IMR-90 (cell line): Measurements from ENCODE around the gene MYH1. TPM values are rescaled to one million over a fixed set of nuclear protein-coding genes. Genes with fewer than 3 reads are reported as not detected.

ENCODE experiments used
- ATAC-seq: fragments of 200-7000 bp; cut with Tn5 transposase; 2 replicates; pipeline ENCODE4 v1.9.1; 2020; ENCODE audit warnings: low read depth, mild to moderate bottlenecking, moderate library complexity
- BruUV-seq: library from RNA; stranded (reverse); fragments of 400-500 nt; replicated peaks from 2 replicates; lab custom pipeline; 2021; lab: Mats Ljungman, UMichigan
- CTCF ChIA-PET: fragments of 300-600 bp; formaldehyde crosslinking; extraction: SDS; loops from one replicate; lab custom pipeline; 2021; ENCODE audit warnings: antibody characterized with exemption; lab: Yijun Ruan, JAX
- POLR2A ChIA-PET: fragments of 300-600 bp; sonication (Branson Sonifier 250); formaldehyde crosslinking; loops from one replicate; lab custom pipeline; 2022; ENCODE audit warnings: antibody characterized with exemption; ENCODE audit not compliant: unreplicated experiment; lab: Charles Lee
- DNase-seq: peaks from one replicate; pipeline ENCODE4 v3.0.0; 2013
- H2AFZ ChIP-seq: replicated peaks from 2 replicates; pipeline ENCODE3; 2013; ENCODE audit warnings: low read length, mild to moderate bottlenecking; ENCODE audit not compliant: poor library complexity
- H2AK5ac ChIP-seq: 2 replicates; pipeline ENCODE4 v1.6.1; 2013; ENCODE audit warnings: low read depth, low read length, inconsistent platforms
- H2AK9ac ChIP-seq: replicated peaks from 2 replicates; pipeline ENCODE3; 2013; ENCODE audit warnings: mild to moderate bottlenecking, low read depth, low read length, moderate library complexity; ENCODE audit not compliant: poor library complexity
- H2BK120ac ChIP-seq: 2 replicates; pipeline ENCODE4 v1.6.1; 2013; ENCODE audit warnings: low read depth, low read length, inconsistent platforms
- H2BK15ac ChIP-seq: 3 replicates; pipeline ENCODE4 v1.6.1; 2013; ENCODE audit warnings: low read depth, low read length, inconsistent platforms
- H2BK20ac ChIP-seq: 2 replicates; pipeline ENCODE4 v1.6.1; 2013; ENCODE audit warnings: low read depth, mild to moderate bottlenecking, inconsistent platforms, low read length, moderate library complexity
- H2BK5ac ChIP-seq: 2 replicates; pipeline ENCODE4 v1.6.1; 2013; ENCODE audit warnings: mild to moderate bottlenecking, low read depth, low read length, inconsistent platforms; ENCODE audit not compliant: poor library complexity, severe bottlenecking
- H3K14ac ChIP-seq: replicated peaks from 2 replicates; pipeline ENCODE4 v1.6.1; 2013; ENCODE audit warnings: low read depth, low read length, inconsistent platforms
- H3K18ac ChIP-seq: 2 replicates; pipeline ENCODE4 v1.6.1; 2013; ENCODE audit warnings: low read depth, low read length, control low read depth
- H3K23ac ChIP-seq: 2 replicates; pipeline ENCODE4 v1.6.1; 2013; ENCODE audit warnings: low read depth, low read length, inconsistent platforms
- H3K27ac ChIP-seq: 2 replicates; pipeline ENCODE4 v1.5.1; 2013; ENCODE audit warnings: mild to moderate bottlenecking, control low read depth, low read length; ENCODE audit not compliant: insufficient read depth
- H3K27me3 ChIP-seq: 2 replicates; pipeline ENCODE4 v1.6.1; 2013; ENCODE audit warnings: low read length; ENCODE audit not compliant: control insufficient read depth, insufficient read depth
- H3K36me3 ChIP-seq: 2 replicates; pipeline ENCODE4 v1.6.1; 2013; ENCODE audit warnings: low read length, mixed read lengths; ENCODE audit not compliant: control insufficient read depth, insufficient read depth
- H3K4ac ChIP-seq: 2 replicates; pipeline ENCODE4 v1.6.1; 2013; ENCODE audit warnings: low read depth, low read length, inconsistent platforms
- H3K4me1 ChIP-seq: 2 replicates; pipeline ENCODE4 v1.6.1; 2013; ENCODE audit warnings: low read length, mixed read lengths; ENCODE audit not compliant: control insufficient read depth, insufficient read depth
- H3K4me2 ChIP-seq: 2 replicates; pipeline ENCODE4 v1.6.1; 2013; ENCODE audit warnings: low read depth, mild to moderate bottlenecking, control low read depth, low read length, moderate library complexity
- H3K4me3 ChIP-seq: 2 replicates; pipeline ENCODE4 v1.5.1; 2013; ENCODE audit warnings: low read depth, mild to moderate bottlenecking, control low read depth, low read length, moderate library complexity; ENCODE audit not compliant: insufficient read depth
- H3K56ac ChIP-seq: 2 replicates; pipeline ENCODE4 v1.6.1; 2013; ENCODE audit warnings: low read length, inconsistent platforms; ENCODE audit not compliant: insufficient read depth; ENCODE audit errors: extremely low read depth
- H3K79me1 ChIP-seq, 2 experiments: 2 replicates each; pipeline ENCODE4 v1.6.1; 2013; ENCODE audit warnings: low read length in 2 of 2, inconsistent platforms in 1 of 2, low read depth in 1 of 2
- H3K9ac ChIP-seq: 2 replicates; pipeline ENCODE4 v1.6.1; 2013; ENCODE audit warnings: low read depth, low read length, control low read depth
- H3K9me1 ChIP-seq: 2 replicates; pipeline ENCODE4 v1.6.1; 2013; ENCODE audit warnings: low read length, inconsistent platforms; ENCODE audit not compliant: insufficient read depth
- H3K9me3 ChIP-seq: 2 replicates; pipeline ENCODE4 v1.6.1; 2013; ENCODE audit warnings: low read length; ENCODE audit not compliant: control insufficient read depth, insufficient read depth
- H4K20me1 ChIP-seq: 2 replicates; pipeline ENCODE4 v1.6.1; 2013; ENCODE audit warnings: low read length, inconsistent platforms; ENCODE audit not compliant: insufficient read depth
- H4K5ac ChIP-seq: 2 replicates; pipeline ENCODE4 v1.6.1; 2013; ENCODE audit warnings: mild to moderate bottlenecking, low read depth, low read length, control low read depth
- H4K8ac ChIP-seq, 2 experiments: 2 replicates each; pipeline ENCODE4 v1.6.1; 2013; ENCODE audit warnings: low read depth in 2 of 2, low read length in 2 of 2, control low read depth in 1 of 2, inconsistent platforms in 1 of 2
- H4K91ac ChIP-seq: 2 replicates; pipeline ENCODE4 v1.6.1; 2013; ENCODE audit warnings: low read depth, low read length, inconsistent platforms; ENCODE audit not compliant: insufficient read depth
- BHLHE40 ChIP-seq: fragments of 150-350 bp; IDR thresholded peaks from 2 replicates; pipeline ENCODE4 v1.6.1; 2016; ENCODE audit warnings: mild to moderate bottlenecking, low read depth, low read length
- CEBPB ChIP-seq: IDR thresholded peaks from 2 replicates; pipeline ENCODE4 v1.6.1; 2012; ENCODE audit warnings: low read depth, low read length, improper control_type of control experiment
- CHD1 ChIP-seq: IDR thresholded peaks from 2 replicates; pipeline ENCODE4 v1.6.1; 2012; ENCODE audit warnings: low read depth, low read length, improper control_type of control experiment
- CTCF ChIP-seq: conservative IDR thresholded peaks from 2 replicates; pipeline ENCODE4 v1.5.1; 2012; ENCODE audit warnings: mild to moderate bottlenecking, low read depth, low read length, improper control_type of control experiment
- ELK1 ChIP-seq: fragments of 150-350 bp; IDR thresholded peaks from 2 replicates; pipeline ENCODE4 v1.6.1; 2016; ENCODE audit warnings: low read depth, mild to moderate bottlenecking, low read length, moderate library complexity, borderline replicate concordance
- FOS ChIP-seq: fragments of 150-350 bp; IDR thresholded peaks from 2 replicates; pipeline ENCODE4 v1.6.1; 2016; ENCODE audit warnings: low read depth, low read length
- MAFK ChIP-seq: IDR thresholded peaks from 2 replicates; pipeline ENCODE4 v1.6.1; 2012; ENCODE audit warnings: low read depth, low read length, improper control_type of control experiment
- MAZ ChIP-seq: IDR thresholded peaks from 2 replicates; pipeline ENCODE4 v1.6.1; 2012; ENCODE audit warnings: low read depth, mild to moderate bottlenecking, low read length, improper control_type of control experiment, moderate library complexity, borderline replicate concordance
- MXI1 ChIP-seq: IDR thresholded peaks from 2 replicates; pipeline ENCODE4 v1.6.1; 2012; ENCODE audit warnings: low read depth, mild to moderate bottlenecking, low read length, moderate library complexity, borderline replicate concordance
- NFE2L2 ChIP-seq: fragments of 150-350 bp; IDR thresholded peaks from 2 replicates; pipeline ENCODE4 v1.6.1; 2016; ENCODE audit warnings: low read depth, mild to moderate bottlenecking, low read length
- POLR2A ChIP-seq: IDR thresholded peaks from 2 replicates; pipeline ENCODE4 v1.6.1; 2012; ENCODE audit warnings: mild to moderate bottlenecking, low read depth, low read length
- RAD21 ChIP-seq: IDR thresholded peaks from 2 replicates; pipeline ENCODE4 v1.6.1; 2012; ENCODE audit warnings: low read length, improper control_type of control experiment
- RCOR1 ChIP-seq: IDR thresholded peaks from 2 replicates; pipeline ENCODE4 v1.6.1; 2012; ENCODE audit warnings: mild to moderate bottlenecking, low read length, improper control_type of control experiment; ENCODE audit not compliant: insufficient replicate concordance
- RFX5 ChIP-seq: IDR thresholded peaks from 2 replicates; pipeline ENCODE4 v1.8.0; 2012; ENCODE audit warnings: low read depth, mild to moderate bottlenecking, low read length, moderate library complexity
- SMC3 ChIP-seq: fragments of 150-350 bp; IDR thresholded peaks from 2 replicates; pipeline ENCODE4 v1.6.1; 2016; ENCODE audit warnings: low read depth, mild to moderate bottlenecking, antibody characterized with exemption, low read length, moderate library complexity
- WGBS, 2 experiments: methylation state at CpG; one replicate each; pipeline versions ENCODE4 v1.1.5 to v1.1.7; 2013; ENCODE audit warnings: missing lambda C conversion rate in 2 of 2; ENCODE audit not compliant: insufficient read length in 1 of 2; ENCODE audit errors: extremely low coverage in 2 of 2; 5-methylcytosine and 5-hydroxymethylcytosine counted together
- dilution Hi-C: fragments of 300-500 bp; cut with HindIII; formaldehyde crosslinking; loops from one replicate; pipeline ENCODE4 v1.14.3; 2018; ENCODE audit warnings: low sequenced_read_pairs; ENCODE audit not compliant: unreplicated experiment
- in situ Hi-C: fragments of 300-500 bp; cut with MboI; formaldehyde crosslinking; loops from 3 replicates; pipeline ENCODE4 v1.14.3; 2019; ENCODE audit warnings: low sequenced_read_pairs, inconsistent platforms, mixed read lengths
- intact Hi-C: fragments of 100-400 bp; cut with micrococcal nuclease; formaldehyde crosslinking; loops from 2 replicates; pipeline ENCODE4 v1.10.0; 2022
- polyA plus RNA-seq, 3 experiments: library from polyadenylated mRNA; depleted of rRNA; stranded (reverse); fragments of >200 nt; gene quantifications; 2 replicates each; pipeline ENCODE4 v1.2.3, GENCODE V29; 2012; ENCODE audit warnings: low replicate concordance in 1 of 3
- total RNA-seq: library from RNA; depleted of rRNA; stranded (reverse); fragments of >200 nt; gene quantifications from 2 replicates; pipeline ENCODE4 v1.2.3, GENCODE V29; 2012
- TF ChIP-seq, protein P1 (sequence below): fragments of 150-350 bp; IDR thresholded peaks from 2 replicates; pipeline ENCODE4 v1.6.1; 2017; ENCODE audit warnings: mild to moderate bottlenecking, antibody characterized with exemption, low read length, low read depth

Gene MYH1
- total and polyA plus RNA-seq, 2 of the 4 experiments (the other 2 are of a cell fraction) = not detected

DNA sequence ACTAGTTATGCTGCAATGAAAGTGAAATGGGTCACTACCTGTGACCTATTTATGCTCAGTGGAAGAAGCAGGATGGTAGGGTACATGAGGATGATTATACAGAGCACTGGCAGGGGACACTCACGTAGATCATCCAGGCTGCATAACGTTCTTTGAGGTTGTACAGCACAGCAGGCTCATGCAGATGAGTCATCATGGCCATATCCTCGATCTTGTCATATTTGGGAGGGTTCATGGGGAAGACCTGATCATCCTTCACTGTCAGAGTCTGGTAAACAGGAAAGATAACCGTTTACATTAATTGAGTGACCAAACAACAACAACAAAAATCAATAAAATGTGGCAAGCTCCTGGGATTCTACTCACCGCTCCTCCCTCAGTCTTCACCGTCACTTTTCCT lies 29.0 kb upstream of the MYH1 start:
- Histone ChIP-seq H2AFZ (no peak overlapping the region), H3K4ac (no peak overlapping the region), H3K4me1 (no peaks in the 10 kb centered on the region), H2BK20ac (no peak overlapping the region), H3K9me1 (no peaks in the 10 kb centered on the region), H3K4me3 (no peak overlapping the region), H4K8ac (no peak overlapping the region), H4K20me1 (no peaks in the 10 kb centered on the region), H3K18ac (no peak overlapping the region), H3K9me3 (peaks cover 2% of the 10 kb centered on the region; the same call in 1 of the 2 replicates), H3K4me2 (no peak overlapping the region), H3K56ac (no peak overlapping the region), H2BK120ac (no peak overlapping the region), H2BK15ac (no peak overlapping the region), H3K23ac (no peak overlapping the region), H3K9ac (no peak overlapping the region), H3K27ac (no peak overlapping the region), H2BK5ac (no peak overlapping the region), H4K5ac (no peak overlapping the region), H3K14ac (no peak overlapping the region), H2AK9ac (no peak overlapping the region), H4K91ac (no peak overlapping the region), H3K79me1 (no peaks in the 10 kb centered on the region), H2AK5ac (no peak overlapping the region), H3K36me3 (no peaks in the 10 kb centered on the region), H3K27me3 (no peaks in the 10 kb centered on the region)
- CTCF ChIA-PET = no interaction called here
- 56% methylated on average over 4 of the region's 6 CpGs; no CpG with 5 or more reads in 1 of the 2 experiments for WGBS, 2 experiments
- no peak for ATAC-seq
- intact Hi-C loops (no loop called here), dilution Hi-C loops (no loop called here), in situ Hi-C loops (no loop called here)
- TF ChIP-seq POLR2A (no peak), SMC3 (no peak), FOS (no peak), BHLHE40 (no peak), MXI1 (no peak), NFE2L2 (no peak), MAFK (no peak), ELK1 (no peak), CHD1 (no peak), RFX5 (no peak), RAD21 (no peak), MAZ (no peak), CEBPB (no peak), CTCF (no peak), RCOR1 (no peak)
- TF ChIP-seq, protein P1, sequence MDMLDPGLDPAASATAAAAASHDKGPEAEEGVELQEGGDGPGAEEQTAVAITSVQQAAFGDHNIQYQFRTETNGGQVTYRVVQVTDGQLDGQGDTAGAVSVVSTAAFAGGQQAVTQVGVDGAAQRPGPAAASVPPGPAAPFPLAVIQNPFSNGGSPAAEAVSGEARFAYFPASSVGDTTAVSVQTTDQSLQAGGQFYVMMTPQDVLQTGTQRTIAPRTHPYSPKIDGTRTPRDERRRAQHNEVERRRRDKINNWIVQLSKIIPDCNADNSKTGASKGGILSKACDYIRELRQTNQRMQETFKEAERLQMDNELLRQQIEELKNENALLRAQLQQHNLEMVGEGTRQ = no peak
- DNase-seq = no peak
- BruUV-seq = no TSS peak
- POLR2A ChIA-PET = no interaction called here
